Glutamatergic neuron (in vitro differentiated cells): ENCODE measurements around the gene NEK7. TPM values are rescaled to one million over a fixed set of nuclear protein-coding genes. Genes with fewer than 3 reads are reported as not detected.

Source experiments
- DNase-seq: peaks from one replicate; pipeline ENCODE4 v3.0.0; 2022
- H3K27ac Mint-ChIP-seq: one replicate; pipeline ENCODE4 v1.8.0; 2020; ENCODE audit warnings: mild to moderate bottlenecking, mixed read lengths, inconsistent platforms; ENCODE audit not compliant: unreplicated experiment
- H3K27me3 Mint-ChIP-seq: one replicate; pipeline ENCODE4 v1.8.0; 2020; ENCODE audit warnings: mild to moderate bottlenecking, moderate library complexity, mixed read lengths, inconsistent platforms; ENCODE audit not compliant: unreplicated experiment
- H3K36me3 Mint-ChIP-seq: one replicate; pipeline ENCODE4 v1.8.0; 2020; ENCODE audit warnings: mild to moderate bottlenecking, mixed read lengths, inconsistent platforms; ENCODE audit not compliant: unreplicated experiment
- H3K4me1 Mint-ChIP-seq: one replicate; pipeline ENCODE4 v1.8.0; 2020; ENCODE audit warnings: mild to moderate bottlenecking, low read depth, mixed read lengths, inconsistent platforms; ENCODE audit not compliant: unreplicated experiment
- H3K4me3 Mint-ChIP-seq: one replicate; pipeline ENCODE4 v1.8.0; 2020; ENCODE audit warnings: mild to moderate bottlenecking, mixed read lengths, inconsistent platforms; ENCODE audit not compliant: unreplicated experiment
- H3K9me3 Mint-ChIP-seq: one replicate; pipeline ENCODE4 v1.8.0; 2020; ENCODE audit warnings: mild to moderate bottlenecking, moderate library complexity, mixed read lengths, inconsistent platforms; ENCODE audit not compliant: unreplicated experiment
- CTCF ChIP-seq: fragments of 200-600 bp; sonication (generic); IDR thresholded peaks from one replicate; pipeline ENCODE4 v1.5.0; 2021; ENCODE audit not compliant: partially characterized antibody, unreplicated experiment
- total RNA-seq: library from RNA; stranded (reverse); fragmentation: NEBNext Ultra II Directional; extraction: Animal tissue kit (Norgen Biotek cat#: 25700); gene quantifications from one replicate; pipeline ENCODE4 v1.2.1, GENCODE V29; 2021; ENCODE audit not compliant: unreplicated experiment

NEK7 gene
- total RNA-seq, 1 donor from 2014 or later, result 11.5 TPM

- Mint-ChIP-seq H3K27ac (no peak overlapping the region), H3K4me3 (no peak overlapping the region), H3K9me3 (no peaks in the 10 kb centered on the region), H3K4me1 (no peaks in the 10 kb centered on the region), H3K36me3 (no peaks in the 10 kb centered on the region), H3K27me3 (no peaks in the 10 kb centered on the region)
- no peak for TF ChIP-seq CTCF
- DNase-seq, result no peak
Measured at GRCh38 chr1:198116069-198116468, 40.7 kb upstream of the NEK7 start.

- H3K36me3 Mint-ChIP-seq, result no peaks in the 10 kb centered on the region
Measured at GRCh38 chr1:198116469-198116868, 40.3 kb upstream of the NEK7 start.

GRCh38 chr1:198117267-198117666 lies 39.5 kb upstream of the NEK7 start:
- no peaks in the 10 kb centered on the region for H3K4me1 Mint-ChIP-seq
- TF ChIP-seq CTCF, result no peak
- DNase-seq, result no peak
- peaks cover 2% of the 10 kb centered on the region for H3K9me3 Mint-ChIP-seq
- no peaks in the 10 kb centered on the region for H3K36me3 Mint-ChIP-seq
- H3K27me3 Mint-ChIP-seq, result peaks cover 3% of the 10 kb centered on the region
- H3K27ac Mint-ChIP-seq, result no peak overlapping the region
- H3K4me3 Mint-ChIP-seq, result no peak overlapping the region

More at GRCh38 chr1:198116469-198116868, 40.3 kb upstream of the NEK7 start:
- no peak for TF ChIP-seq CTCF
- Mint-ChIP-seq H3K4me3 (no peak overlapping the region), H3K27me3 (peaks cover 3% of the 10 kb centered on the region), H3K4me1 (no peaks in the 10 kb centered on the region), H3K27ac (no peak overlapping the region), H3K9me3 (no peaks in the 10 kb centered on the region)
- no peak for DNase-seq

- no peak overlapping the region for H3K27ac Mint-ChIP-seq
- DNase-seq, result no peak
- no peak overlapping the region for H3K4me3 Mint-ChIP-seq
- H3K27me3 Mint-ChIP-seq, result peaks cover 3% of the 10 kb centered on the region
- TF ChIP-seq CTCF, result no peak
- no peaks in the 10 kb centered on the region for H3K4me1 Mint-ChIP-seq
- H3K36me3 Mint-ChIP-seq, result no peaks in the 10 kb centered on the region
- peaks cover 2% of the 10 kb centered on the region for H3K9me3 Mint-ChIP-seq
Measured at GRCh38 chr1:198118134-198118533, 38.7 kb upstream of the NEK7 start.

GRCh38 chr1:198119906-198120305 lies 36.9 kb upstream of the NEK7 start:
- no peaks in the 10 kb centered on the region for H3K36me3 Mint-ChIP-seq

More at GRCh38 chr1:198119906-198120305, 36.9 kb upstream of the NEK7 start:
- no peak for DNase-seq
- peaks cover 2% of the 10 kb centered on the region for H3K9me3 Mint-ChIP-seq
- no peaks in the 10 kb centered on the region for H3K4me1 Mint-ChIP-seq
- H3K4me3 Mint-ChIP-seq, result no peak overlapping the region
- H3K27ac Mint-ChIP-seq, result no peak overlapping the region
- no peak for TF ChIP-seq CTCF
- peaks cover 3% of the 10 kb centered on the region for H3K27me3 Mint-ChIP-seq
